Upper lobe of right lung (tissue), 1 donor: ENCODE data around the gene SLC8B1. TPM values are rescaled to one million over a fixed set of nuclear protein-coding genes. Genes with fewer than 3 reads are reported as not detected.

Experiments
- ATAC-seq: fragments of 200-7000 bp; cut with Tn5 transposase; one replicate; pipeline ENCODE4 v1.9.1; 2020; ENCODE audit warnings: mild to moderate bottlenecking, moderate library complexity
- DNase-seq: peaks from one replicate; pipeline ENCODE4 v3.0.0-alpha.2; 2020
- H3K27ac ChIP-seq: fragments of 200-600 bp; one replicate; pipeline ENCODE4 v1.8.0; 2022
- H3K27me3 ChIP-seq: fragments of 200-600 bp; one replicate; pipeline ENCODE4 v1.8.0; 2022; ENCODE audit warnings: mild to moderate bottlenecking
- H3K36me3 ChIP-seq: fragments of 200-600 bp; one replicate; pipeline ENCODE4 v1.8.0; 2022
- H3K4me1 ChIP-seq: fragments of 200-600 bp; one replicate; pipeline ENCODE4 v1.8.0; 2022
- H3K4me3 ChIP-seq: fragments of 200-600 bp; one replicate; pipeline ENCODE4 v1.8.0; 2022; ENCODE audit warnings: mild to moderate bottlenecking
- H3K9me3 ChIP-seq: fragments of 200-600 bp; one replicate; pipeline ENCODE4 v1.8.0; 2022
- intact Hi-C: fragments of 100-400 bp; cut with DNase I; formaldehyde crosslinking; loops from one replicate; pipeline ENCODE4 v1.11.0; 2022
- total RNA-seq: library from RNA; stranded (reverse); fragmentation: NEBNext Ultra II Directional; extraction: Animal tissue kit (Norgen Biotek cat#: 25700); gene quantifications from one replicate; pipeline ENCODE4 v1.2.1, GENCODE V29; 2021
- TF ChIP-seq, protein P1 (sequence below): fragments of 200-600 bp; IDR thresholded peaks from one replicate; pipeline ENCODE4 v1.8.0; 2022; ENCODE audit warnings: antibody characterized with exemption
- donor health status: DM: no; HTN: yes; CAD: no; lungs with severe emphysema.

Gene SLC8B1
- total RNA-seq, 1 donor from 2014 or later: 42.8 TPM

DNA sequence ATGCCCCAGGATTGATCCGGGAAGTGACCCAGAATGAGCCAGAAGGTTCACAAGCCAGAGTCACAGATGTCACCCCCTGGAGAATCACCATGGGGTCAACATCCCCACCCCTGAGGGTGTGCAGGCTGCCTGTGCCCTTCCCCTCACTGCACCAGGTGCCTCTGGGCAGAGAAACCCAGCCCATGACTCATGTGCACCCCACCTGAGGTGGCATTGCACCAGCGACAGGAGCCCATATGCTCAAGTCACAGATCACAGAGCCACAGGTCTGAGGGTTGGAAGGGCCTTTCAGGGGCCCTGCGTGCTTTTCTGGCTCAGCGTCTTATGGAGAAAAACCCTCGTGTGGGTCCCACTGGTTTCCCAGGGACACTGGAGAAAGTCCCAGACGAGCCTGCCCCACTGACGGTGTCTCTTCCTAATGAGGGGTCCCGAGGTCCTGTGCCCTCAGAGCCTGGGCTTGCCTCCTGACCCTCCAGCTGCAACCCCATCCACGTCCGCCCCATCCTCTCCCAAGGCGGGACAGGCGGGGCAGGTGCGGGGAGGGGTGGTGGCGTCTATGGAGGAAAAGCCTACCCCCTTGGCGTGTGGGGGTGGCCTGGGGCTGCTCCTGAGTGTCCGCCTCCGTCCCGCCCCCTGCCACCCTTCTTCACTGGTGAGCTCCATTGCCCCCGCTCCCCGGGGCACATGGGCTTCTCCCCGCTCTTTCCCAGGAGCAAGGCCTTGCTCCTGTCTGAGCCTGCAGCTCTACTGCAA, 47.6 kb downstream of the SLC8B1 start:
- intact Hi-C loops: no loop called here
- no peak for ATAC-seq

DNA sequence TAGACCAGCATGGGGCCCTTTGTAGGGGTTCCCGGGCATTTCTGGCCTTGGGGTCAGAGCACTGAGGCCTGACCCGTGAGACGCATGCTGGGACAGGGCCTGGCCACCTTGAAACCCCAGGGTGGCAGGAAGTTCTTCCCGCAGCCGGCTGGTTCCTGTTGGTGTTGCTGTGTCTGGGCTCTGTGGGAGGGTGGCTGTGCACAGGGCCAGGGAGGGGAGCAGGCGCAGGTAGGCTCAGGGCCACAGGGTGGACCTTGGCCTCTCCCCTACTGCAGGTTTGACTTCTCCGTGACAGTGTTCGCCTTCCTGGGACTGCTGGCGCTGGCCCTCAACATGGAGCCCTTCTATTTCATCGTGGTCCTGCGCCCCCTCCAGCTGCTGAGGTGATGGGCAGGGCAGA, 48.2 kb downstream of the SLC8B1 start:
- intact Hi-C loops: no loop called here
- H3K9me3 ChIP-seq: no peaks in the 10 kb centered on the region
- peaks cover 75% of the 10 kb centered on the region for H3K36me3 ChIP-seq
- H3K4me1 ChIP-seq: no peaks in the 10 kb centered on the region
- no peak overlapping the region for H3K4me3 ChIP-seq
- H3K27ac ChIP-seq: no peak overlapping the region
- DNase-seq (no peak), ATAC-seq (no peak)
- TF ChIP-seq, protein P1, sequence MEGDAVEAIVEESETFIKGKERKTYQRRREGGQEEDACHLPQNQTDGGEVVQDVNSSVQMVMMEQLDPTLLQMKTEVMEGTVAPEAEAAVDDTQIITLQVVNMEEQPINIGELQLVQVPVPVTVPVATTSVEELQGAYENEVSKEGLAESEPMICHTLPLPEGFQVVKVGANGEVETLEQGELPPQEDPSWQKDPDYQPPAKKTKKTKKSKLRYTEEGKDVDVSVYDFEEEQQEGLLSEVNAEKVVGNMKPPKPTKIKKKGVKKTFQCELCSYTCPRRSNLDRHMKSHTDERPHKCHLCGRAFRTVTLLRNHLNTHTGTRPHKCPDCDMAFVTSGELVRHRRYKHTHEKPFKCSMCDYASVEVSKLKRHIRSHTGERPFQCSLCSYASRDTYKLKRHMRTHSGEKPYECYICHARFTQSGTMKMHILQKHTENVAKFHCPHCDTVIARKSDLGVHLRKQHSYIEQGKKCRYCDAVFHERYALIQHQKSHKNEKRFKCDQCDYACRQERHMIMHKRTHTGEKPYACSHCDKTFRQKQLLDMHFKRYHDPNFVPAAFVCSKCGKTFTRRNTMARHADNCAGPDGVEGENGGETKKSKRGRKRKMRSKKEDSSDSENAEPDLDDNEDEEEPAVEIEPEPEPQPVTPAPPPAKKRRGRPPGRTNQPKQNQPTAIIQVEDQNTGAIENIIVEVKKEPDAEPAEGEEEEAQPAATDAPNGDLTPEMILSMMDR: no peak
- no peaks in the 10 kb centered on the region for H3K27me3 ChIP-seq

More for the DNA sequence above, 47.6 kb downstream of the SLC8B1 start:
- H3K4me3 ChIP-seq: no peak overlapping the region
- no peak overlapping the region for H3K27ac ChIP-seq
- peaks cover 81% of the 10 kb centered on the region for H3K36me3 ChIP-seq
- DNase-seq: no peak
- H3K27me3 ChIP-seq: no peaks in the 10 kb centered on the region
- H3K4me1 ChIP-seq: no peaks in the 10 kb centered on the region
- H3K9me3 ChIP-seq: no peaks in the 10 kb centered on the region
- TF ChIP-seq, protein P1: no peak

DNA sequence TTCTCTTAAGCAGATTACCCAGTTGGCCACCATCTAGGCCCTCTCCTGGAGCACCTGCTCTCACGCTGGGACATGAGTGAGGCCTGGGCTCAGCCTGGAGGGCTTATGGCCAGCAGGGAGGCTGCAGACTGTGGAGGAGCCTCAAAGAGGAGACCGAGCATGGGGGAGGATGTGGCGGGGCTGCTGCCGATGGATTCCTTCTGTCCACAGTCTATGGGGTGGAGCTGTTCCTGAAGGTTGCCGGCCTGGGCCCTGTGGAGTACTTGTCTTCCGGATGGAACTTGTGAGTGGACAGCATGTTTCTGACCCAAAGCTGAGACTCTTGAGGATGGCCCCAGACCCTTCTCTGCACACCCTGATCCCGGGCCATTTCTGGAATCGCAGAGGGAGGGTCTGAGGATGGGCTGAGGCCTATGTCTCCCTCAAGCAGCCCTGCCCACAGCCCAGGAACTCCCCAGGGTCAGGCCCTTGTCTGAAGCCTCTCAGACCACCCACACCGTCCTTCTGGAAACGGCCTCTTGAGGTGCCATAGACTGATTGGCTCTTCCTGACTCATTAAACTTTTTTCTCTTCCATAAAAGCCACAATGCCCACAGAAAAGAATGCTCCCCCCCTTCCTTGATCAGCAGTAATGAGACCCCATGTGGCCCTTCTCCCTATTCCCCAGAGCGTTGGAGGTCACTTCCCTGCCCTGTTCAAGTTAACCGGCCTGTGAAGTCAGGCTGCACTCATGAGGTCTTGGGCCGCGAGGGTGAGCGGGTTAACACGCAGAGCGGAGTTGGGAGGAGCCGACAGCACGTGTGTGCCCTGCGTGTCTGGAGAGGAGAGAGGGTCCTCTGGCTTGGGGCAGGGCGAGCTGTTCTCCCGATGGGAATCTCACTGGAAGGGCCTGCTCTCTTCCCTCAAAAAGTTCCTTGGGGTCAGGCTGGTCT, 49.0 kb downstream of the SLC8B1 start:
- no peak for DNase-seq
- TF ChIP-seq, protein P1: no peak
- ATAC-seq: peak; percentile 36
- Histone ChIP-seq H3K27ac (no peak overlapping the region), H3K27me3 (no peaks in the 10 kb centered on the region), H3K36me3 (peaks cover 67% of the 10 kb centered on the region), H3K4me1 (no peaks in the 10 kb centered on the region), H3K9me3 (no peaks in the 10 kb centered on the region), H3K4me3 (no peak overlapping the region)
- intact Hi-C loops: no loop called here

DNA sequence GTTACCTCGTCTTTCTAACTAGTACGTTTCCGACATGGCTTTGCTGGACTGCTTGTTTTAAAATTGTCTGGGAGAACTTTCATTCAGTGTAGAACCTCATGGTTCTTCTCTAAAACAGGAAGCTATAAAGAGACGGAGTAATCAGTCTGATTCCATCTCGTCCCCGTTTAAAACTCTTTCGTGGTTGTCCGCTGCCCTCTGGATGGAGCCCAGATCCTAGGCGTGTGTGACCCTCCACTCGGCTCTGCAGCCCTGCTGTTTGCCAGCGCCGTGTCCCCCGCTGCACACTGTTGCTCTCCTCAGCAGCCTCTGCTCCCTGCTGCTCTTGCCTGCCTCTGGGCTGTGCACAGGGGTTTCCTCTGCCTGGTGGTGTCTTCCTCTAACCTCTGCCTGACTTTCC, 50.2 kb downstream of the SLC8B1 start:
- ATAC-seq (no peak), DNase-seq (no peak)
- TF ChIP-seq, protein P1: no peak
- Histone ChIP-seq H3K4me3 (no peak overlapping the region), H3K9me3 (no peaks in the 10 kb centered on the region), H3K4me1 (no peaks in the 10 kb centered on the region), H3K27ac (no peak overlapping the region), H3K27me3 (no peaks in the 10 kb centered on the region), H3K36me3 (peaks cover 66% of the 10 kb centered on the region)
- intact Hi-C loops: no loop called here

DNA sequence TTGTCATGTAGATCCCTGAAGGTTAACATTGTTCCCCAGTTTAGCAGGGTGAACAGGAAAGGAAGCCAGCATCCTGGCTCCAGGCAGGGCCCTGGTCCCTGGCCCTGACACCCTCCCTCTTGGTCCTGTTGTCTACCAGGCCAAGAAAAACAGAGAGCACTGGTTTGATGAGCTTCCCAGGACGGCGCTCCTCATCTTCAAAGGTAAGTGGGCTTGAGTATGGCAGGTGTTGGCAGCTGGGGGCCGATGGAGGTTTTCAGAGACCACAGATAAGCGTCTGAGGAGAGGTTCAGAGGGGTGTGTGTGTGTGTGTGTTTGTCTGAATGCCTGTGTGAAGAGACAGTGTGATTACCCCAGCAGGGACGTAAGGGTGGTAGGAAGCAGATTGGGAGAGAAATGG, 56.3 kb downstream of the SLC8B1 start:
- H3K9me3 ChIP-seq: no peaks in the 10 kb centered on the region
- TF ChIP-seq, protein P1: no peak
- no peaks in the 10 kb centered on the region for H3K4me1 ChIP-seq
- H3K36me3 ChIP-seq: peaks cover 61% of the 10 kb centered on the region
- H3K4me3 ChIP-seq: no peak overlapping the region
- no peaks in the 10 kb centered on the region for H3K27me3 ChIP-seq
- ATAC-seq (no peak), DNase-seq (peak; percentile 22)
- H3K27ac ChIP-seq: no peak overlapping the region
- intact Hi-C loops: no loop called here
